ENCODE results near the gene VAT1L.

The VAT1L gene

DNA sequence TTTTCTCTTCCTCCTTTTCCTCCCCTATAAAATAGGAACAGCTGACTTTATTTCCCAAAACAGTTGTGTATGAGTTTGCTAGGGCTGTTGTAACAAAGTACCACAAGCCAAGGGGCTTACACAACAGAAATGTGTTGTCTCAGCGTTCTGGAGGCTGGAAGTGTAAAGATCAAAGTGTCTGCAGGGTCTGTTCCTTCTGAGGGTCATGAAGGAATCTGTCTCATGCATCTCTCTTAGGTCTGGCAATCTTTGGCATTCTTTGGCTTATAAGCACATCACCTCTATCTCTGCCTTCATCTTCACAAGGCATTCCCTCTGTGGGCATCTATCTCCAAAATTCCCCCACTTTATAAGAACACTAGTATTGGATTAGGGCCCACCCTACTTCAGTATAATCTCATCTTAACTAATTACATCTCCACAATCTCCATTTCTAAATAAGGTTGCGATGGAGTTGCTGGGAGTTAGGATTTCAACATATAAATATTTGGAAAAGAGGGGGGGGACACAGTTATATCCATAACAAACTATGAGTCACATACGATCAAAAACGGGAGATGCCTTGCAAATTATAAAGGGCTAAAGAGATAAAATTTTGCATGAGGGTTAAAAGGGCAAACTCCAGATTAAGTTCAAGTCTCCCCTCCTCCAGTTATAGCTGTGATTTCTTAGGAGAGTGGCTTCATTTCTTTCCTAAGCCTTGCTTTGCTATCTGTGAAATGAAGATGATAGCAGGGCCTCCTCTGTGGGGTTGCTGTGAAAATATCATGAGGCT lies 109.7 kb downstream of the VAT1L start:
- no peak for FAIRE-seq
- TF ChIP-seq POLR2A (IDR thresholded peaks at IDR 0.05; ENCODE audit: low read depth, low read length), result no peak
- DNase-seq (ENCODE audit: insufficient read length), result no peak

- FAIRE-seq, result no peak
- no peak for DNase-seq (ENCODE audit: insufficient read length)
- TF ChIP-seq POLR2A (IDR thresholded peaks at IDR 0.05; ENCODE audit: low read depth, low read length) (no peak), POLR2AphosphoS5 (IDR thresholded peaks at IDR 0.05; ENCODE audit: low read depth, low read length) (no peak), TAF1 (IDR thresholded peaks at IDR 0.05; ENCODE audit: borderline replicate concordance, low read depth, low read length) (no peak)
These were observed 110.4 kb downstream of the VAT1L start for GRCh38 chr16:77898671-77899211.

GRCh38 chr16:77899416-77899815 lies 111.1 kb downstream of the VAT1L start:
- TF ChIP-seq POLR2AphosphoS5 (IDR thresholded peaks at IDR 0.05; ENCODE audit: low read depth, low read length) (no peak), TAF1 (IDR thresholded peaks at IDR 0.05; ENCODE audit: borderline replicate concordance, low read depth, low read length) (no peak), POLR2A (IDR thresholded peaks at IDR 0.05; ENCODE audit: low read depth, low read length) (no peak)
- DNase-seq (ENCODE audit: insufficient read length) (no peak), FAIRE-seq (no peak)

GRCh38 chr16:77905374-77905920 lies 117.1 kb downstream of the VAT1L start:
- FAIRE-seq, result no peak
- no peak for TF ChIP-seq POLR2A (IDR thresholded peaks at IDR 0.05; ENCODE audit: low read depth, low read length)
- no peak for TF ChIP-seq POLR2AphosphoS5 (IDR thresholded peaks at IDR 0.05; ENCODE audit: low read depth, low read length)
- TF ChIP-seq TAF1 (IDR thresholded peaks at IDR 0.05; ENCODE audit: borderline replicate concordance, low read depth, low read length), result no peak
- no peak for DNase-seq (ENCODE audit: insufficient read length)

DNA sequence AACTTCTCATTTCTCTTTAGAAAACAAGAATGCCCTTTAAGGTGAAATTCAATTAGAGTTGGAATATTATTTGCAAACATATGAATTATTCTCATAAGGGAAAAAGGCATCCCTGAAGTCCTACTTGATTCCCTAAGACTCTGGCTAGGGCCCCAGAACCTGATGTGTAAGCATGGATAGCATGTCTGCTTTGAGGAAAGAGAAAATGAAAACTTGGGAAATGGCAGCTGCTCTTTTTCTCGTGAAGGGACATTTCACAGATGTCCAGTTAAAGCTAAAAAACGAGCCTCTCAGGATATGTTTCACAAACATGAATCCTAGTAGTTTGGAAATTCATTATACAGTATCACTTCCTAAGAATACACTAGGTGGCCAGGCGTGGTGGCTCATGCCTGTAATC lies 121.7 kb downstream of the VAT1L start:
- TF ChIP-seq POLR2A (IDR thresholded peaks at IDR 0.05; ENCODE audit: low read depth, low read length) (no peak), POLR2AphosphoS5 (IDR thresholded peaks at IDR 0.05; ENCODE audit: low read depth, low read length) (no peak), TAF1 (IDR thresholded peaks at IDR 0.05; ENCODE audit: borderline replicate concordance, low read depth, low read length) (no peak)
- no peak for FAIRE-seq
- no peak for DNase-seq (ENCODE audit: insufficient read length)

- FAIRE-seq (no peak), DNase-seq (ENCODE audit: insufficient read length) (no peak)
- TF ChIP-seq POLR2A (IDR thresholded peaks at IDR 0.05; ENCODE audit: low read depth, low read length) (no peak), POLR2AphosphoS5 (IDR thresholded peaks at IDR 0.05; ENCODE audit: low read depth, low read length) (no peak), TAF1 (IDR thresholded peaks at IDR 0.05; ENCODE audit: borderline replicate concordance, low read depth, low read length) (no peak)
These were observed 124.3 kb downstream of the VAT1L start for GRCh38 chr16:77912617-77913016.

DNA sequence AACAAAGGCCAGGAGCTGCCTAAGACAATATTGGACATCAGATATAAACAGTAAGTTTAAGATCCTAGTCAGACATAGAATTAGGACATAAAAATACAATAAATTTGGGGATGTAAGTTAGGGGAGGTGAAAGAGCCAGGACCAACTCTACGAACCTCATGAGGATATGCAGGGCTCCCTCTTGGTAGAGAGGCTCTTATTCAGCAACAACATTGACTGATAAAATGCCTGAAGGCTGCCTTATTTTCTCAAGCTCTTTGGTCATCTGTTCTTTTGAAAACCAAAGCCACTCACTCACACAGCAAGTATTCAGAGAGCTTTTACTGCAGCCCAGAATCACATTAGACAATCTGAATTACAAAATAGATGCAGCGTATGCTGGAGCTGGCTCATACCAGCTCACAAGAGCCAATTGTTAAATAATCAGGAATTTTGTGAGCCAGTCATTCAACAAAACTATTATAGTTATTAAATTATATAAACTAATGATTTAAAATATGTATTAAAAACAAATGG lies 125.4 kb downstream of the VAT1L start:
- DNase-seq (ENCODE audit: insufficient read length) (no peak), FAIRE-seq (no peak)
- no peak for TF ChIP-seq TAF1 (IDR thresholded peaks at IDR 0.05; ENCODE audit: borderline replicate concordance, low read depth, low read length)

DNA sequence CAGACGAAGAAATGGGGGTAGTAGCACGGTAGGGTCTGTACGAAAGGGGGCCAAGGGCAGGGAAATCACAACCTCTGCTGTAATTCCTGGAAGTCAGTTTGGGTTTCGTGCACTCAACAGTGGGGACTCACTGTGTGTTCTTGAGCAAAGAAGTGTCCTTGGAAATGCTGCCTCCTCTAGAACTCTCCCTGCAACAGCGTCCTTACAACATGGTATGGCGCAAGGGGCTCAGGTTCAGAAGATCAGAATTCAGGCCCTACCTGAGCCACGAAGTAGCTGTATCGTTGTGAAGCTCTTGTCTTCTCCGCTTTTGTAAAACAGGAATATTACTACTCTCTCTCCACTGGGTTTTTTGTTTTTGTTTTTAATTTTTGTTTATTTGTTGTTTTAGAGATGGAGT lies 127.7 kb downstream of the VAT1L start:
- FAIRE-seq (no peak), DNase-seq (ENCODE audit: insufficient read length) (no peak)
- no peak for TF ChIP-seq TAF1 (IDR thresholded peaks at IDR 0.05; ENCODE audit: borderline replicate concordance, low read depth, low read length)
- TF ChIP-seq POLR2AphosphoS5 (IDR thresholded peaks at IDR 0.05; ENCODE audit: low read depth, low read length), result no peak

DNA sequence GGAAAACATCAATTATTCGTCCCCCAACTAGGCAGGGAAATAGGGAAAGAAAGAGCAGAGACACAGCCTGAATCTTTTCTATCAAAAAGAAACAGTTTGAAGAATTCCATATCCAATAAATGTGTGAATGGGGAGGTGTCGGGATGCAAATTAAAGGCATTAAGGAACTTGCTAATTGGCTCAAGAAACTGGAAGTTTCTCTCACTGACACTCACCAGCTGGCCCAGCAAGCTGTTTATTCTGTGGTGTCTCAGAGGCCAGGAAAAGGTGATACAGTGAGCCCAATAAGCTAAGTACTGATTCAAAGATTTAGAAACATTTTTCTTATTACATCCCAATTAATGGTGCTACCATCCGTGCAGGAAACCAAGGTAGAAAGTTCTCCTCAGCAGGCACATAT lies 129.6 kb downstream of the VAT1L start:
- DNase-seq (ENCODE audit: insufficient read length) (no peak), FAIRE-seq (no peak)
- TF ChIP-seq TAF1 (IDR thresholded peaks at IDR 0.05; ENCODE audit: borderline replicate concordance, low read depth, low read length) (no peak), POLR2AphosphoS5 (IDR thresholded peaks at IDR 0.05; ENCODE audit: low read depth, low read length) (no peak), POLR2A (IDR thresholded peaks at IDR 0.05; ENCODE audit: low read depth, low read length) (no peak)

GRCh38 chr16:77918809-77919707 lies 130.7 kb downstream of the VAT1L start:
- FAIRE-seq (no peak), DNase-seq (ENCODE audit: insufficient read length) (no peak)
- TF ChIP-seq POLR2A (IDR thresholded peaks at IDR 0.05; ENCODE audit: low read depth, low read length) (no peak), POLR2AphosphoS5 (IDR thresholded peaks at IDR 0.05; ENCODE audit: low read depth, low read length) (no peak), TAF1 (IDR thresholded peaks at IDR 0.05; ENCODE audit: borderline replicate concordance, low read depth, low read length) (no peak)

DNA sequence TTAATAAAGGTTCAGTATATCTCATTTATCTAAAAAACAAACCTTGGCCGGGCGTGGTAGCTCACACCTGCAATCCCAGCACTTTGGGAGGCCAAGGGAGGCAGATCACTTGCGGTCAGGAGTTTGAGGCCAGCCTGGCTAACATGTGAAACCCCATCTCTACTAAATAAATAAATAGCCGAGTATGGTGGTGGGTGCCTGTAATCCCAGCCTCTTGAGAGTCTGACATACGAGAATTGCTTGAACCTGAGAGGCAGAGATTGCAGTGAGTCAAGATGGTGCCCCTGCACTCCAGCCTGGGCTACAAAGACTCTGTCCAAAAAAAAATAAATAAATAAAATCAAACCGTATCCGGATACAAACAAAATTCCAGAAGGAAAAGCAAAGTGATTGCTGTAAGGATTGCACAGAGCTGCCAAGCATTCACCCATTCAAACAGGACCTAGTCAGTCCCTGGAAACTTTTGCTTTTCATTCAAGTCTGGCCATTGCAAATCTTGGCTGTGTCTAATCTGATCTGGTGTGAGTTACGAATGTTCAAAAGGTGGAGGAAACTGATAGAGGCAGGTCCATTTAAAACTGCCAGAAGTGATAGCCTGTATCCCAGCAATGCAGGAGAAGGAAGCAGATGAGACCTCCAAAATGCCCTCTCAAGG lies 131.5 kb downstream of the VAT1L start:
- DNase-seq (ENCODE audit: insufficient read length) (no peak), FAIRE-seq (no peak)
- no peak for TF ChIP-seq TAF1 (IDR thresholded peaks at IDR 0.05; ENCODE audit: borderline replicate concordance, low read depth, low read length)

All from GM12892 (cell line).